Activated CD4-positive, alpha-beta memory T cell treated with anti-CD3 and anti-CD28 coated beads, Interleukin-2, amount 10 ng/mL, durations not matched to agents 7 days and 5 days (primary cell): Measurements from ENCODE around the gene NSUN6. TPM values are rescaled to one million over a fixed set of nuclear protein-coding genes. Genes with fewer than 3 reads are reported as not detected.

Source experiments
- CTCF ChIA-PET: fragments of 350-600 bp; sonication (Branson Sonifier 250); formaldehyde crosslinking; loops from one replicate; lab custom pipeline; 2021; ENCODE audit warnings: antibody characterized with exemption, inconsistent platforms; lab: Charles Lee
- POLR2A ChIA-PET: fragments of 350-600 bp; sonication (Branson Sonifier 250); formaldehyde crosslinking; loops from one replicate; lab custom pipeline; 2021; ENCODE audit warnings: antibody characterized with exemption; lab: Charles Lee
- DNase-seq: peaks from one replicate; pipeline ENCODE4 v3.0.0-alpha.2; 2020
- H3K27ac Mint-ChIP-seq: one replicate; pipeline ENCODE4 v1.8.0; 2021; ENCODE audit warnings: mild to moderate bottlenecking, mixed read lengths
- H3K27me3 Mint-ChIP-seq: one replicate; pipeline ENCODE4 v1.8.0; 2021; ENCODE audit warnings: mixed read lengths
- H3K36me3 Mint-ChIP-seq: one replicate; pipeline ENCODE4 v1.8.0; 2021; ENCODE audit warnings: low read depth, mixed read lengths
- H3K4me1 Mint-ChIP-seq: one replicate; pipeline ENCODE4 v1.8.0; 2021; ENCODE audit warnings: mixed read lengths
- H3K4me3 Mint-ChIP-seq: one replicate; pipeline ENCODE4 v1.8.0; 2021; ENCODE audit warnings: mild to moderate bottlenecking, mixed read lengths
- H3K9me3 Mint-ChIP-seq: one replicate; pipeline ENCODE4 v1.8.0; 2021; ENCODE audit warnings: mixed read lengths
- total RNA-seq, 2 experiments: library from RNA; stranded (reverse); gene quantifications; one replicate each; pipeline ENCODE4 v1.2.3, GENCODE V29; 2021

NSUN6 gene
- total RNA-seq, 2 experiments from 2014 or later, result 31.0 to 35.0 TPM

DNA sequence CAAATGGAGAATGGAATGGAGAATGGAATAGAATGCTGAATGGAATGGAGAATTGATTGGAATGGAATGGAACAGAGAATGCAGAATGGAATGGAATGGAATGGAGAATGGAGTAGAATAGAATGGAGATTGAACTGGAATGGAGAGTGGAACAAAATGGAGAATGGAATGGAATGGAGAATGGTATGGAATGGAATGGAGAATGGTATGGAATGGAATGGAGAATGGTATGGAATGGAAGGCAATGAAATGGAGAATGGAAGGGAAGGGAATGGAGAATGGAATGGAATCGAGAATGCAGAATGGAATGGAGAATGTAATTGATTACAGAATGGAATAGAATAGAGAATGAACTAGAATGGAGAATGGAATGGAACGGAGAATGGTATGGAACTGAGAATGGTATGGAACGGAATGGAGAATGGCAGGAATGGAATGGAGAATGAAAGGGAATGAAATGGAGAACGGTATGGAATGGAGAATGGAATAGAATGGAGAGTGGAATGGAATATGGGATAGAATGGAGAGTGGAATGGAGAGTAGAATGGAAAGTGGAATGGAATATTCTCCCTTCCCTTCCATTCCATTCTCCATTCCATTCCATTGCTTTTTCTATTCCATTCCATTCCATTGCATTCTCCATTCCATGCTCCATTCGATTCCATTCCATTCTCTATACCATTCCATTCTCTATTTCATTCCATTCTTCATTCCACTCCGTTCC, 88.2 kb downstream of the NSUN6 start:
- no peak for DNase-seq
- no peaks in the 10 kb centered on the region for H3K36me3 Mint-ChIP-seq
- H3K9me3 Mint-ChIP-seq, result no peaks in the 10 kb centered on the region
- H3K4me3 Mint-ChIP-seq, result no peak overlapping the region
- no peaks in the 10 kb centered on the region for H3K4me1 Mint-ChIP-seq
- ChIA-PET POLR2A (no interaction called here), CTCF (no interaction called here)
- H3K27me3 Mint-ChIP-seq, result no peaks in the 10 kb centered on the region
- no peak overlapping the region for H3K27ac Mint-ChIP-seq

DNA sequence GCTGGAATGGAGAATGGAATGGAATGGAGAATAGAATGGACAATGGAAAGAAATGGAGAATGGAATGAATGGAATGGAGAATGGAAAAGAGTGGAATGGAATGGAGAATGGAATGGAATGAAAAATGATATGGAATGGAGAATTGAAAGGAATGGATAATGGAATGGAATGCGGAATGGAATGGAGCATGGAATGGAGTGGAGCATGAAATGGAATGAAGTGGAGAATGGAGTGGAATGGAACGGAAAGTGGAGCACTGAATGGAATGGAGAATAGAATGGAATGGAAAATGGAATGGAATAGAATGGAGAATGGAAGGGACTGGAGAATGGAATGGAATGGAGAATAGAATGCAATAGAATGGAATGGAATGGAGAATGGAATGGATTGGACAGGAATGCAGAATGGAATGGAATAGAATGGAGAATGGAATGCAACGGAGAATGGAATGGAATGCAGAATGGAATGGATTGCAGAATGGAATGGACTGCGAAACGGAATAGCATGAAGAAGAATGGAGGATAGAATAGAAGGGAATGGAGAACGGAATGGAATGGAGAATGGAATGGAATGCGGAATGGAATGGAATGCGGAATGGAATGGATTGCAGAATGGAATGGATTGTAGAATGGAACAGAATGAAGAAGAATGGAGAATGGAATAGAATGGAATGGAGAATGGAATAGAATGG, 89.4 kb downstream of the NSUN6 start:
- no peaks in the 10 kb centered on the region for H3K27me3 Mint-ChIP-seq
- H3K4me1 Mint-ChIP-seq, result no peaks in the 10 kb centered on the region
- H3K36me3 Mint-ChIP-seq, result no peaks in the 10 kb centered on the region
- ChIA-PET POLR2A (no interaction called here), CTCF (no interaction called here)
- H3K4me3 Mint-ChIP-seq, result no peak overlapping the region
- DNase-seq, result no peak
- H3K27ac Mint-ChIP-seq, result no peak overlapping the region
- no peaks in the 10 kb centered on the region for H3K9me3 Mint-ChIP-seq

DNA sequence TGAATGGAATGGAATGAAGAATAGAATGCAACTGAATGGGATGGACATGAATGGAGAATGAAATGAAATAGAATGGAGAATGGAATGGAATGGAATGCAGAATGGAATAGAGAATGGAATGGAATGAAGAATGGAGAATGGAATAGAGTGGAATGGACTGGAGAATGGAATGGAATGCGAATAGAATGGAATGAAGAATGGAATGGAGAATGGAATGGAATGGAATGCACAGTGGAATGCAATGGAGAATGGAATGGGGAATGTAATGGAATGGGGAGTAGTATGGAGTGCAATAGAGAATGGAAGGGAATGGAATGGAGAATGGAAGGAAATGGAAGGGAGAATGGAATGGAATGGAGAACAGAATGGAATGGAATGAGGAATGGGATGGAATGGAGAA, 93.4 kb downstream of the NSUN6 start:
- no peaks in the 10 kb centered on the region for H3K27me3 Mint-ChIP-seq
- no peak overlapping the region for H3K27ac Mint-ChIP-seq
- no peaks in the 10 kb centered on the region for H3K4me1 Mint-ChIP-seq
- no peaks in the 10 kb centered on the region for H3K36me3 Mint-ChIP-seq
- H3K9me3 Mint-ChIP-seq, result no peaks in the 10 kb centered on the region
- no peak overlapping the region for H3K4me3 Mint-ChIP-seq
- POLR2A ChIA-PET, result no interaction called here
- no peak for DNase-seq
- CTCF ChIA-PET, result no interaction called here

DNA sequence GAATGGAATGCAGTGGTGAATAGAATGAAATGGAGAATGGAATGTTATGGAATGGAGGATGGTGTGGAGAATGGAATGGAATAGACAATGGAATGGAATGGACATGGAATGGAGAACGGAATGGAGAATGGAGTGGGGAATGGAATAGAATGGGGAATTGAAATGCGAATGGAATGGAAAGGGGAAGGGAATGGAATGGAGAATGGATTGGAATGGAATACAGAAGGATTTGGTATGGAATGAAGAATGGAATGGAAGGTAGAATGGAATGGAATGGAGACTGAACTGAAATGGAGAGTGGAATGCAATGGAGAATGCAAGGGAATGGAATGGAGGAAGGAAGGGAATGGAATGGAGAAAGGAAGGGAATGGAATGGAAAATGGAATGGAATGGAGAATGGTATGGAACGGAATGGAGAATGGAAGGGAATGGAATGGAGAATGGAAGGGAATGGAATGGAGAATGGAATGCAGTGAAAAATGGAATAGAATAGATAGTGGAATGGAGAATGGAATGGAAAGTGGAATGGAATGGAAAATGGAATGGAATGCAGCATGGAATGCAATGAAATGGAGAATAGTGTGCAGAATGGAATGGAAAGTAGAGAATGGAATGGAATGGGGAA, 94.8 kb downstream of the NSUN6 start:
- Mint-ChIP-seq H3K27ac (no peak overlapping the region), H3K27me3 (no peaks in the 10 kb centered on the region), H3K4me1 (no peaks in the 10 kb centered on the region), H3K4me3 (no peak overlapping the region), H3K9me3 (no peaks in the 10 kb centered on the region), H3K36me3 (peaks cover under 1% of the 10 kb centered on the region)
- ChIA-PET POLR2A (no interaction called here), CTCF (no interaction called here)
- no peak for DNase-seq

DNA sequence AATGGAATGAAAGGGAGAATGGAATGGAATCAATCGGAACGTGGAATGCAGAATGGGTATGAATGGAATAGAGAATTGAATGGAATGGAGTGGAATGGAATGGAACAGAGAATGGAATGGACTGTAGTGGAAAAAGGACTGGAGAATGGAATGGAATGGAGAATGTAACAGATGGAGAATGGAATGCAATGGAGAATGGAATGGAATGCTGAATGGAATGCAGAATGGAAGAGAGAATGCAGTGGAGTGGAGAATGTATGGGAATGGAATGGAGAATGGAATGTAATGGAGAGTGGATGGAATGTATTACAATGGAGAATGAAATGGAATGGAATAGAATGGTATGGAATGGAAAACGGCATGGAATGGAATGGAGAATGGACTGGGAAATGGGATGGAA, 96.9 kb downstream of the NSUN6 start:
- Mint-ChIP-seq H3K4me1 (no peaks in the 10 kb centered on the region), H3K27me3 (no peaks in the 10 kb centered on the region), H3K36me3 (peaks cover 14% of the 10 kb centered on the region), H3K4me3 (no peak overlapping the region), H3K27ac (no peak overlapping the region), H3K9me3 (no peaks in the 10 kb centered on the region)
- CTCF ChIA-PET, result no interaction called here
- POLR2A ChIA-PET, result no interaction called here
- no peak for DNase-seq

DNA sequence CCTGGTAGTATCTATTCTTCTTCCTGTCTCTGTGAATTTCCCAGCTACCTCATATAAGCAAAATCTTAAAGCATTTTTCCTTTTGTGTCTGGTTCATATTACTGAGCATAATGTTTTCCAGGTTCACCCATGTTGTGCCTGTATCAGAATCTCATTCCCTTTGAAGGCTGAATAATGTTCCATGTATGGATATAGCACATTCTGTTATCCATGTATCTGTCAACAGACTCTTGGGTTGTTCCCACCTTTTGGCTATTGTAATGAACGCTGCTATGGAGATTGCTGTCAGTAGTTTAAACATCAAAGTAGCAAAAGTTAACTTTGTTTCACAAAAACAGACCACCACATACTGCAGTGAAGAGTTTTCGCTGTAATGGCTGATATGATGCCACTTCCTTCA, 99.9 kb downstream of the NSUN6 start:
- ChIA-PET POLR2A (no interaction called here), CTCF (no interaction called here)
- Mint-ChIP-seq H3K9me3 (no peaks in the 10 kb centered on the region), H3K27ac (no peak overlapping the region), H3K4me3 (no peak overlapping the region), H3K4me1 (no peaks in the 10 kb centered on the region), H3K36me3 (peaks cover 23% of the 10 kb centered on the region), H3K27me3 (no peaks in the 10 kb centered on the region)
- no peak for DNase-seq

DNA sequence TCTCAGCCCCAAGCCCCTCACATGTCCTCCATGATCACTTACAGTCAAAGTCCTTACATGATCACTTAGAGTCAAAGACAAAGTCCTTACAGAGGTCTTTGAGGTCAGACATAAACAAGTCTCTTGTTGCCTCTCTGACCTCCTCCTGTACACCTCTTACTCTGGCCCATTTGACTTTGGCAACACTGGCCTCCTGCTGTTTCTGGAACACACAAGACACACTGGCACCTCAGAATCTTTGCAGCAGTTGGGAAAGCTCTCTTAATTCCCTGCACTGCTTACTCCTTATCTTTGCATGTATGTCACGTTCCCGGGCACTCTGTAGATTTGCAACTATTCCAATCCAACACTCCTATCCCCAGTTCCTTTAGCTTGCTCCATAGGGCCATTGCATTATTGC, 102.3 kb downstream of the NSUN6 start:
- ChIA-PET CTCF (interaction anchor here (1.0 kb wide), 1 partner anchor 44 kb away, joined by 3 read pairs; no protein-coding TSS in a partner anchor), POLR2A (no interaction called here)
- H3K4me3 Mint-ChIP-seq, result no peak overlapping the region
- no peaks in the 10 kb centered on the region for H3K9me3 Mint-ChIP-seq
- no peak for DNase-seq
- H3K27me3 Mint-ChIP-seq, result no peaks in the 10 kb centered on the region
- H3K27ac Mint-ChIP-seq, result no peak overlapping the region
- H3K36me3 Mint-ChIP-seq, result peaks cover 33% of the 10 kb centered on the region
- H3K4me1 Mint-ChIP-seq, result no peaks in the 10 kb centered on the region

DNA sequence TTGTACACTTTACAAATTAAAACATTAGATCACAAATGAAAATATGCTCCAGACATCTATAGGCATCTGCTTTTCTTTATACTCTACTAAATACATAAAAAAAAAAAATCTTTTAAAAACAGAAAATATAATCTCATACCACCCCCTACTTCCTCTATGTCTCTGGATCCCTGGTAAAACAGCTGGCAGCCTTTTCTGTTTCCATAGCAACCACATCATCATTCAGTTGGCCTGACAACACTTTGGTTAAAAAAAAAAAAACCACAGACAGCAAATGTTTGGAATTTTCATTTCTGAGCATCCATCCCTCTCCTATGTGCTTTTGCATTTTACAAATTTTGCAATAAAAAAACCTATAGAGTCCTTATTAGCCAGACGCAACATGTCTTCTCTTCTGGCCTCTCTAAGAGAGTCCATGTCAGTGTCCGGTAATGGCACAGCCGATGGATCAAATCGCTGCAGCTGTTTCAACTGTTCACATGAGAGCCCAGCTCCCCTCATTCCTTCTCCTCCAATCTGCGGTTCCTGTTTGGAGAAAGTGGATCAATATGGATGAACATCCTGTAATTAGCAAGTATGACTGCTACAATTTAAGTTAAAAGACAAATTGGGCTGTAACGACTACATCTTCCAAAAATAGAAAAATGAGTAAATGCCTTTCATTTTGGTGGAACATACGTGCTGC, 105.6 kb downstream of the NSUN6 start:
- no peaks in the 10 kb centered on the region for H3K27me3 Mint-ChIP-seq
- no peak for DNase-seq
- H3K36me3 Mint-ChIP-seq, result peaks cover 43% of the 10 kb centered on the region
- POLR2A ChIA-PET, result no interaction called here
- H3K4me3 Mint-ChIP-seq, result no peak overlapping the region
- no peaks in the 10 kb centered on the region for H3K9me3 Mint-ChIP-seq
- CTCF ChIA-PET, result no interaction called here
- H3K4me1 Mint-ChIP-seq, result no peaks in the 10 kb centered on the region
- H3K27ac Mint-ChIP-seq, result no peak overlapping the region

DNA sequence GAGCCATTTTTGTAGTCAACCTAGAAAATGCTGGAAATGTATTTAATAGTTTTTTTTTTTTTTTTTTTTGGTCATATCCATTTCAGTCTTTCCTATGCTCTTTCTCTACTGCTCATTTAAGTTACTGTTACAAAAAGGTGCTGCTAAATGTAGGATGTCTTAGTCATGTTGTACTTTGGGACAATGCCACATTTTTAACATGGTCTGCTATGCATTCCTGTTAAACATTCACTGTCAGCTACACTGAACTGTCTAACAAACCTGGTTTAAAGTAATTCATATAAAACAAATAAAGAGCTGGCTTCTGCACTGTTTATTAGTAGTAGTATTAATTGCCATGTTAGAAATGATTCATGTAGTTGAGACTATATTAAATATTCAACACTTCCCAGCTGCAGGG, 108.6 kb downstream of the NSUN6 start:
- no peak overlapping the region for H3K27ac Mint-ChIP-seq
- H3K4me1 Mint-ChIP-seq, result no peaks in the 10 kb centered on the region
- ChIA-PET POLR2A (no interaction called here), CTCF (no interaction called here)
- H3K9me3 Mint-ChIP-seq, result no peaks in the 10 kb centered on the region
- H3K36me3 Mint-ChIP-seq, result peaks cover 38% of the 10 kb centered on the region
- H3K27me3 Mint-ChIP-seq, result no peaks in the 10 kb centered on the region
- DNase-seq, result no peak
- H3K4me3 Mint-ChIP-seq, result no peak overlapping the region

DNA sequence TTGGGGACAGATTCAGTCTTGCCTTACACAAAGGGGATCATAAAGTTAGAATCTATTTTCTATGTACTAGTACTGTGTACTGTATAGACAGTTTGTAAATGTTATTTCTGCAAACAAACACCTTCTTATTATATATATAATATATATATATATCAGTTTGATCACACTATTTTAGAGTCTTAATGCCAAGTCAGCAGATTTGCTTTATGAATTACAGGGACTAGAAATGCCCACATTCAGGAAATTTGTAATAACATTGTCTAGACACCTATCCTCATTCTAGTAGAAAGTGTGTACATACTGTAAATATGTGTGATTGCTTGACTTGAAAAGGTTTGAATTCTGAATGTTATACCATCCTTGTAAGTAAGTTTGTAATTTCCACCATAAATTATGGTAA, 111.2 kb downstream of the NSUN6 start:
- ChIA-PET CTCF (no interaction called here), POLR2A (no interaction called here)
- no peak overlapping the region for H3K27ac Mint-ChIP-seq
- H3K9me3 Mint-ChIP-seq, result no peaks in the 10 kb centered on the region
- H3K4me1 Mint-ChIP-seq, result no peaks in the 10 kb centered on the region
- no peak for DNase-seq
- H3K4me3 Mint-ChIP-seq, result no peak overlapping the region
- no peaks in the 10 kb centered on the region for H3K27me3 Mint-ChIP-seq
- peaks cover 40% of the 10 kb centered on the region for H3K36me3 Mint-ChIP-seq

DNA sequence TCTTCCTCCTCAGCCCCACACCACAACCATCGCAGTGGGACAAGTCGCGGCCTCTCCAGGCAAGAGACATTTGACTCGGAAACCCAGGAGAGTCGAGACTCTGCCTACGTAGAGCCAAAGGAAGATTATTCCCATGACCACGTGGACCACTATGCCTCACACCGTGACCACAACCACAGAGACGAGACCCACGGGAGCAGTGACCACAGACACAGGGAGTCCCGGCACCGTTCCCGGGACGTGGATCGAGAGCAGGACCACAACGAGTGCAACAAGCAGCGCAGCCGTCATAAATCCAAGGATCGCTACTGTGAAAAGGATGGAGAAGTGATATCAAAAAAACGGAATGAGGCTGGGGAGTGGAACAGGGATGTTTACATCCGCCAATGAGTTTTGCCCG, 112.1 kb downstream of the NSUN6 start:
- Mint-ChIP-seq H3K36me3 (peaks cover 38% of the 10 kb centered on the region), H3K9me3 (no peaks in the 10 kb centered on the region), H3K27me3 (no peaks in the 10 kb centered on the region), H3K4me1 (no peaks in the 10 kb centered on the region), H3K27ac (no peak overlapping the region), H3K4me3 (no peak overlapping the region)
- CTCF ChIA-PET, result no interaction called here
- POLR2A ChIA-PET, result no interaction called here
- no peak for DNase-seq

DNA sequence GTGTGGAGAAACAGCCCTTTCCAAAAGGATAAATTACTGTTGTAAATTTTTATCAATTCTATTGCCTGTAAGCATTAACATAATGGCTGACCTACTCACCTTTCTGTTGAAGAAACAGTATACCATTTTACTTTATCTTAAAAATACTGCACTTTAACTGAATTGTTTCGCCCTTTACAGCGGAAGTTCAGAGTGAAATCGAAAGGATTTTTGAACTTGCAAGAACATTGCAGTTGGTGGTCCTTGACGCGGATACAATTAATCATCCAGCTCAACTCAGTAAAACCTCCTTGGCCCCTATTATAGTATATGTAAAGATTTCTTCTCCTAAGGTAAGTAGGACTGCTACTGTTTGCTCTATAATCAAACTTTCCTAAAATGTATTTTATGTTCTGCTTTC, 117.5 kb downstream of the NSUN6 start:
- no peaks in the 10 kb centered on the region for H3K4me1 Mint-ChIP-seq
- POLR2A ChIA-PET, result no interaction called here
- H3K27ac Mint-ChIP-seq, result no peak overlapping the region
- no peak for DNase-seq
- H3K9me3 Mint-ChIP-seq, result no peaks in the 10 kb centered on the region
- H3K4me3 Mint-ChIP-seq, result no peak overlapping the region
- no peaks in the 10 kb centered on the region for H3K27me3 Mint-ChIP-seq
- CTCF ChIA-PET, result no interaction called here
- peaks cover 26% of the 10 kb centered on the region for H3K36me3 Mint-ChIP-seq

DNA sequence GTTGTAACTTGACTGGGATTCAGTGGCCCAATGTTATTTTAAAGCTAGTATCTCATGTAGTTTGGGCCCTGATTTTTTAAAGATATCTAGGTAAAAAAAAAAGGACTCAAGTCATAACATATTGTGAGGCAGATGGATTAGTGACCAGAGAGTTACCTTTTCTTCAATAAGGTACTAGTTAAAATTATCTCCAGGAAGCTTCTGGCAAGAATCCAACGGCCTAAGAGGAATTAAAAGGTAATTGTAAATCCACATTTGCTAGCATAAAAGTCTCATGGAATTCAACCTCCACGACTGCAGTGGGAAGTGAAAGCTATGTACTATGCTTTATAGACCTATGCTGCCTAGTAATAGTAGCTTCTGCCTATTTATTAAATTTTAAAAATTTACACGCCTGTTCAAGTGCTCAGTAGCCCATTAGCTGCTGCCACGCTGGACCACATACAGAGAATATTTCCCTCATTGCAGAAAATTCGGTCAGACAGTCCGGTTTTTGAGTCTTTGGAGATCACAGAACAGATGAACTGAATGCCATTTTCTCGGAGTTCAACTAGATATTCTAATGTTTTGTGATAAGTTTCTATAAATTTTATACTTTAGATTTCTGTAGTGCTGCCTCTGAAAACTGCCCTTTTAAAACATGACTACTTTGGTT, 118.4 kb downstream of the NSUN6 start:
- no peak overlapping the region for H3K27ac Mint-ChIP-seq
- no peaks in the 10 kb centered on the region for H3K9me3 Mint-ChIP-seq
- ChIA-PET POLR2A (no interaction called here), CTCF (no interaction called here)
- no peaks in the 10 kb centered on the region for H3K4me1 Mint-ChIP-seq
- no peak overlapping the region for H3K4me3 Mint-ChIP-seq
- H3K36me3 Mint-ChIP-seq, result peaks cover 26% of the 10 kb centered on the region
- DNase-seq, result no peak
- H3K27me3 Mint-ChIP-seq, result no peaks in the 10 kb centered on the region
